Gastrocnemius medialis (tissue), 4 donors: ENCODE measurements around the gene ETS2.
A peak's percentile ranks its signal among the peaks of the same experiment; 100 is the strongest.

Source experiments
- POLR2A ChIP-seq, 2 donors: fragments of 450-650 bp; IDR thresholded peaks; one replicate each; pipeline ENCODE4 v1.6.1; 2017; ENCODE audit warnings: antibody characterized with exemption in 2 of 2, mild to moderate bottlenecking in 2 of 2, moderate library complexity in 2 of 2
- TF ChIP-seq, protein P1 (sequence below), 5 experiments: fragments of 450-650 bp in 3 of 5; fragments of 200-600 bp in 2 of 5; sonication (generic) in 2 of 5; IDR thresholded peaks in 4 of 5; conservative IDR thresholded peaks in 1 of 5; 1 replicate in 4 of 5; 2 replicates in 1 of 5; pipeline ENCODE4 v1.5.1; 2016 to 2019; ENCODE audit warnings: antibody characterized with exemption in 5 of 5, mild to moderate bottlenecking in 3 of 5, moderate library complexity in 3 of 5

DNA sequence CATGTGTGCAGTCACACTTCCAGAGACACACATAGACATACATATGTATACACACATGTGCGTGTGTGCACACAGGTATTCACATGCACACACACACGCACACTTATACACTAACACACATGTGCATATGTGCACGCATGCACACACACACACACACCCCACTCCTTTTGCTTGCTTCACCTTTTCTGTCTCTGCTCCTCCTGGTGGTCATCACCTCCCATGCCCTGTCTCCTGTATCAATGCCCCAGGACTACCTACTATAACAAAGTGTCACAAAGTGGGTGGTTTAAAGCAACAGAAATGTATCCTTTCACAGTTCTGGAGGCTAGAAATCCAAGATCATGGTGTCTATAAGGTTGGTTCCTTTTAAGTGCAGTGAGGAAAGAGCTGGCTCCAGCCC lies 27.4 kb downstream of the ETS2 start:
- TF ChIP-seq, protein P1, sequence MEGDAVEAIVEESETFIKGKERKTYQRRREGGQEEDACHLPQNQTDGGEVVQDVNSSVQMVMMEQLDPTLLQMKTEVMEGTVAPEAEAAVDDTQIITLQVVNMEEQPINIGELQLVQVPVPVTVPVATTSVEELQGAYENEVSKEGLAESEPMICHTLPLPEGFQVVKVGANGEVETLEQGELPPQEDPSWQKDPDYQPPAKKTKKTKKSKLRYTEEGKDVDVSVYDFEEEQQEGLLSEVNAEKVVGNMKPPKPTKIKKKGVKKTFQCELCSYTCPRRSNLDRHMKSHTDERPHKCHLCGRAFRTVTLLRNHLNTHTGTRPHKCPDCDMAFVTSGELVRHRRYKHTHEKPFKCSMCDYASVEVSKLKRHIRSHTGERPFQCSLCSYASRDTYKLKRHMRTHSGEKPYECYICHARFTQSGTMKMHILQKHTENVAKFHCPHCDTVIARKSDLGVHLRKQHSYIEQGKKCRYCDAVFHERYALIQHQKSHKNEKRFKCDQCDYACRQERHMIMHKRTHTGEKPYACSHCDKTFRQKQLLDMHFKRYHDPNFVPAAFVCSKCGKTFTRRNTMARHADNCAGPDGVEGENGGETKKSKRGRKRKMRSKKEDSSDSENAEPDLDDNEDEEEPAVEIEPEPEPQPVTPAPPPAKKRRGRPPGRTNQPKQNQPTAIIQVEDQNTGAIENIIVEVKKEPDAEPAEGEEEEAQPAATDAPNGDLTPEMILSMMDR (IDR thresholded peaks at IDR 0.05 in 4 of 5, conservative IDR thresholded peaks at IDR 0.05 in 1 of 5): peak in 1 of 5 experiments; percentile 8
- no peak for TF ChIP-seq POLR2A (IDR thresholded peaks at IDR 0.05)
